ENCODE results near the gene RAP1A.

Gene RAP1A

GRCh38 chr1:111723091-111723806, 103.7 kb downstream of the RAP1A start:
- peak in 1 of 2 donors; percentile 60 for DNase-seq

- DNase-seq = no peak
Observed at GRCh38 chr1:111723871-111724270, 104.3 kb downstream of the RAP1A start.

GRCh38 chr1:111725192-111725591, 105.6 kb downstream of the RAP1A start:
- no peak for DNase-seq

GRCh38 chr1:111727056-111727455, 107.5 kb downstream of the RAP1A start:
- DNase-seq = no peak

- DNase-seq = no peak
Observed at GRCh38 chr1:111729271-111729921, 109.8 kb downstream of the RAP1A start.

GRCh38 chr1:111729946-111730681, 110.5 kb downstream of the RAP1A start:
- DNase-seq = no peak

- DNase-seq = no peak
Observed at GRCh38 chr1:111730706-111731105, 111.1 kb downstream of the RAP1A start.

- no peak for DNase-seq
Observed at GRCh38 chr1:111731956-111732355, 112.4 kb downstream of the RAP1A start.

- DNase-seq = no peak
Observed at GRCh38 chr1:111732718-111733117, 113.1 kb downstream of the RAP1A start.

GRCh38 chr1:111733183-111733991, 113.8 kb downstream of the RAP1A start:
- DNase-seq = peak; percentile 21 to 69

GRCh38 chr1:111733992-111734341, 114.4 kb downstream of the RAP1A start:
- no peak for DNase-seq

GRCh38 chr1:111734426-111734825, 114.8 kb downstream of the RAP1A start:
- DNase-seq = no peak

- DNase-seq = no peak
Observed at GRCh38 chr1:111734856-111735255, 115.3 kb downstream of the RAP1A start.

GRCh38 chr1:111735321-111735720, 115.7 kb downstream of the RAP1A start:
- DNase-seq = no peak

GRCh38 chr1:111735858-111736544, 116.4 kb downstream of the RAP1A start:
- no peak for DNase-seq

GRCh38 chr1:111736548-111737215, 117.1 kb downstream of the RAP1A start:
- no peak for DNase-seq

- no peak for DNase-seq
Observed at GRCh38 chr1:111737216-111738132, 117.9 kb downstream of the RAP1A start.

- no peak for DNase-seq
Observed at GRCh38 chr1:111738133-111738435, 118.5 kb downstream of the RAP1A start.

GRCh38 chr1:111738436-111739193, 119.0 kb downstream of the RAP1A start:
- peak; percentile 28 to 52 for DNase-seq

Data from CD4-positive, alpha-beta T cell treated with Interferon alpha-2 for 1 hour (primary cell).